A549 (cell line): ENCODE measurements around the gene FRMD8. TPM values are rescaled to one million over a fixed set of nuclear protein-coding genes. Genes with fewer than 3 reads are reported as not detected.

ENCODE experiments used
- ATAC-seq, 2 experiments: fragments of 200-7000 bp in 1 of 2; fragments of >200 bp in 1 of 2; cut with Nextera tagmentation in 1 of 2; cut with Tn5 transposase in 1 of 2; 3 replicates each; pipeline versions ENCODE4 v1.8.0 to v1.9.1; 2018 to 2020; ENCODE audit warnings: mild to moderate bottlenecking in 1 of 2, moderate library complexity in 1 of 2
- CTCF ChIA-PET: fragments of 300-600 bp; sonication (Branson Sonifier 250); formaldehyde crosslinking; extraction: SDS; loops from one replicate; lab custom pipeline; 2021; ENCODE audit warnings: antibody characterized with exemption, inconsistent platforms; lab: Yijun Ruan, JAX
- POLR2A ChIA-PET: fragments of 350-600 bp; formaldehyde crosslinking; extraction: SDS; loops from one replicate; lab custom pipeline; 2021; ENCODE audit warnings: antibody characterized with exemption, inconsistent platforms; lab: Yijun Ruan, JAX
- DNase-seq, 2 experiments: peaks; one replicate each; pipeline versions ENCODE4 v3.0.0 to v3.0.0-alpha.2; 2011 to 2016; ENCODE audit warnings: low read depth in 1 of 2, low spot score in 1 of 2
- FAIRE-seq: peaks from 2 replicates; lab custom pipeline; 2011; peaks lifted over from hg19 to GRCh38; lab: Jason Lieb, UNC
- H3K27ac ChIP-seq, 2 experiments: fragments of >200 bp; sonication (Bioruptor Twin); formaldehyde crosslinking; 3 replicates each; pipeline ENCODE4 v1.5.1; 2016 to 2017
- H3K4me1 ChIP-seq: fragments of >200 bp; sonication (Bioruptor Twin); formaldehyde crosslinking; 3 replicates; pipeline ENCODE4 v1.6.1; 2016
- H3K4me2 ChIP-seq: fragments of >200 bp; sonication (Bioruptor Twin); formaldehyde crosslinking; 3 replicates; pipeline ENCODE4 v1.6.1; 2016
- H3K4me3 ChIP-seq: fragments of >200 bp; sonication (Bioruptor Twin); formaldehyde crosslinking; 3 replicates; pipeline ENCODE4 v1.5.1; 2016
- H3K9me3 ChIP-seq: fragments of >200 bp; sonication (Bioruptor Twin); formaldehyde crosslinking; 3 replicates; pipeline ENCODE4 v1.6.1; 2016
- BHLHE40 ChIP-seq: IDR thresholded peaks from 2 replicates; pipeline ENCODE4 v1.6.1; 2012; ENCODE audit warnings: low read depth, low read length, inconsistent platforms
- CBX2 ChIP-seq: fragments of 200-600 bp; sonication (generic); IDR thresholded peaks from 2 replicates; pipeline ENCODE4 v1.6.1; 2016; ENCODE audit warnings: low read depth, mild to moderate bottlenecking, borderline replicate concordance
- GATA3 ChIP-seq: IDR thresholded peaks from 2 replicates; pipeline ENCODE4 v1.6.1; 2012; ENCODE audit warnings: borderline replicate concordance
- HEYL ChIP-seq: fragments of 250-450 bp; sonication (Bioruptor Pico); IDR thresholded peaks from 2 replicates; pipeline ENCODE4 v1.8.0; 2021; ENCODE audit warnings: mild to moderate bottlenecking, moderate library complexity
- HOXA7 ChIP-seq: fragments of 250-450 bp; sonication (Bioruptor Pico); IDR thresholded peaks from 2 replicates; pipeline ENCODE4 v1.5.0; 2020; ENCODE audit warnings: mild to moderate bottlenecking, moderate library complexity
- JUN ChIP-seq, 2 experiments: fragments of >200 bp; sonication (Bioruptor Twin); formaldehyde crosslinking; IDR thresholded peaks; 2 replicates in 1 of 2; 3 replicates in 1 of 2; pipeline ENCODE4 v1.6.1; 2016 to 2017
- KDM5A ChIP-seq: fragments of 200-600 bp; sonication (generic); IDR thresholded peaks from 2 replicates; pipeline ENCODE4 v1.6.1; 2016; ENCODE audit warnings: antibody characterized with exemption, mild to moderate bottlenecking
- MYC ChIP-seq: IDR thresholded peaks from 2 replicates; pipeline ENCODE4 v1.6.1; 2012; ENCODE audit warnings: mild to moderate bottlenecking, inconsistent platforms, low read length, improper control_type of control experiment, borderline replicate concordance
- NFE2L2 ChIP-seq: fragments of 150-350 bp; conservative IDR thresholded peaks from 2 replicates; pipeline ENCODE4 v1.6.1; 2014; ENCODE audit warnings: low read length
- NPAS2 ChIP-seq: fragments of 250-450 bp; sonication (Bioruptor Pico); IDR thresholded peaks from 2 replicates; pipeline ENCODE4 v1.8.0; 2022; ENCODE audit warnings: mild to moderate bottlenecking, moderate library complexity, borderline replicate concordance
- NR3C1 ChIP-seq: fragments of >200 bp; sonication (Bioruptor Twin); formaldehyde crosslinking; IDR thresholded peaks from 3 replicates; pipeline ENCODE4 v1.6.1; 2017
- RAD21 ChIP-seq, 2 experiments: fragments of >200 bp in 1 of 2; sonication (Bioruptor Twin) in 1 of 2; formaldehyde crosslinking in 1 of 2; IDR thresholded peaks in 1 of 2; conservative IDR thresholded peaks in 1 of 2; 2 replicates in 1 of 2; 3 replicates in 1 of 2; pipeline ENCODE4 v1.6.1; 2012 to 2018; ENCODE audit warnings: inconsistent platforms in 1 of 2
- RNF2 ChIP-seq: fragments of 200-600 bp; sonication (generic); IDR thresholded peaks from 2 replicates; pipeline ENCODE4 v1.6.1; 2016; ENCODE audit warnings: low read depth, mild to moderate bottlenecking, antibody characterized with exemption, moderate library complexity, borderline replicate concordance
- TP53 ChIP-seq: fragments of 250-450 bp; sonication (Bioruptor Pico); IDR thresholded peaks from 2 replicates; pipeline ENCODE4 v1.5.0; 2021; ENCODE audit warnings: mild to moderate bottlenecking, moderate library complexity
- ZFP36 ChIP-seq: fragments of 450-650 bp; IDR thresholded peaks from 2 replicates; pipeline ENCODE4 v1.6.1; 2014; ENCODE audit warnings: borderline replicate concordance; ENCODE audit not compliant: partially characterized antibody
- WGBS: methylation state at CpG from one replicate; pipeline ENCODE4 v1.1.6; 2017; ENCODE audit errors: missing lambda C conversion rate; 5-methylcytosine and 5-hydroxymethylcytosine counted together
- polyA plus RNA-seq, 4 experiments: library from polyadenylated mRNA; depleted of rRNA in 3 of 4; stranded (reverse); fragments of >200 nt; fragmentation: RNase III in 1 of 4; extraction: RNeasy Plus Mini Kit Qiagen cat#74134 plus additional on column Dnase treatment in 1 of 4; gene quantifications; 2 replicates in 3 of 4; 3 replicates in 1 of 4; pipeline ENCODE4 v1.2.3, GENCODE V29; 2011 to 2017
- TF ChIP-seq, protein P1 (sequence below): fragments of >200 bp; sonication (Bioruptor Twin); formaldehyde crosslinking; IDR thresholded peaks from 3 replicates; pipeline ENCODE4 v1.6.1; 2016
- TF ChIP-seq, protein P2 (sequence below): fragments of 200-600 bp; sonication (generic); IDR thresholded peaks from 2 replicates; pipeline ENCODE4 v1.6.1; 2016; ENCODE audit warnings: antibody characterized with exemption, mild to moderate bottlenecking, moderate library complexity
- TF ChIP-seq, protein P3 (sequence below): IDR thresholded peaks from 2 replicates; pipeline ENCODE4 v1.6.1; 2012
- TF ChIP-seq, protein P4 (sequence below): fragments of >200 bp; sonication (Bioruptor Twin); formaldehyde crosslinking; IDR thresholded peaks from 3 replicates; pipeline ENCODE4 v1.5.1; 2016
- TF ChIP-seq, protein P5 (sequence below): IDR thresholded peaks from 2 replicates; pipeline ENCODE4 v1.6.1; 2012; ENCODE audit warnings: low read depth, borderline replicate concordance

FRMD8 gene
- polyA plus RNA-seq, 2 of the 4 experiments (the other 2 are of a cell fraction), result 12.9 to 20.0 TPM

DNA sequence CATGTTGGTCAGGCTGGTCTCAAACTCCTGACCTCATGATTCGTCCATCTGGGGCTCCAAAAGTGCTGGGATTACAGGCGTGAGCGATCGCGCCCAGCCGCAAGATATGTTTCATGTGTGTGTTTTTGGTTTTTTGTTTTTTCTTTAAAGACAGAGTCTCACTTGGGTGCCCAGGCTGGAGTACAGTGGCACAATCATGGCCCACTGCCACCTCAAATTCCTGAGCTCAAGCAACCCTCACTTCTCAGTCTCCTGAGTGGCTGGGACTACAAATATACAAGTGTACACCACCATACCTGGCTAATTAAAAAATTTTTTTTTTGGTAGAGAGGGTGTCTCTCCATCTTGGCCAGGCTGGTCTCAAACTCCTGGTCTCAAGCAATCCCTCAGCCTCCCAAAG is 23.5 kb upstream of the FRMD8 start:
- POLR2A ChIA-PET, result no interaction called here
- H3K9me3 ChIP-seq, result no peaks in the 10 kb centered on the region
- FAIRE-seq, result no peak
- peaks cover 7% of the 10 kb centered on the region for H3K4me1 ChIP-seq
- no peak overlapping the region for H3K4me2 ChIP-seq
- ATAC-seq, result no peak
- WGBS, result 79% methylated on average over 6 of the region's 6 CpGs
- TF ChIP-seq JUN (IDR thresholded peaks at IDR 0.05) (no peak), GATA3 (no peak), NPAS2 (CRISPR knock-in tag) (no peak), HEYL (CRISPR knock-in tag) (no peak), RNF2 (no peak), CBX2 (no peak), BHLHE40 (no peak), TP53 (CRISPR knock-in tag) (no peak), KDM5A (no peak), HOXA7 (CRISPR knock-in tag) (no peak), MYC (no peak), ZFP36 (no peak), RAD21 (conservative IDR thresholded peaks at IDR 0.05 in 1 of 2, IDR thresholded peaks at IDR 0.05 in 1 of 2) (no peak), NR3C1 (no peak)
- TF ChIP-seq, protein P1, sequence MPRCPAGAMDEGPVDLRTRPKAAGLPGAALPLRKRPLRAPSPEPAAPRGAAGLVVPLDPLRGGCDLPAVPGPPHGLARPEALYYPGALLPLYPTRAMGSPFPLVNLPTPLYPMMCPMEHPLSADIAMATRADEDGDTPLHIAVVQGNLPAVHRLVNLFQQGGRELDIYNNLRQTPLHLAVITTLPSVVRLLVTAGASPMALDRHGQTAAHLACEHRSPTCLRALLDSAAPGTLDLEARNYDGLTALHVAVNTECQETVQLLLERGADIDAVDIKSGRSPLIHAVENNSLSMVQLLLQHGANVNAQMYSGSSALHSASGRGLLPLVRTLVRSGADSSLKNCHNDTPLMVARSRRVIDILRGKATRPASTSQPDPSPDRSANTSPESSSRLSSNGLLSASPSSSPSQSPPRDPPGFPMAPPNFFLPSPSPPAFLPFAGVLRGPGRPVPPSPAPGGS, result no peak
- TF ChIP-seq, protein P2, sequence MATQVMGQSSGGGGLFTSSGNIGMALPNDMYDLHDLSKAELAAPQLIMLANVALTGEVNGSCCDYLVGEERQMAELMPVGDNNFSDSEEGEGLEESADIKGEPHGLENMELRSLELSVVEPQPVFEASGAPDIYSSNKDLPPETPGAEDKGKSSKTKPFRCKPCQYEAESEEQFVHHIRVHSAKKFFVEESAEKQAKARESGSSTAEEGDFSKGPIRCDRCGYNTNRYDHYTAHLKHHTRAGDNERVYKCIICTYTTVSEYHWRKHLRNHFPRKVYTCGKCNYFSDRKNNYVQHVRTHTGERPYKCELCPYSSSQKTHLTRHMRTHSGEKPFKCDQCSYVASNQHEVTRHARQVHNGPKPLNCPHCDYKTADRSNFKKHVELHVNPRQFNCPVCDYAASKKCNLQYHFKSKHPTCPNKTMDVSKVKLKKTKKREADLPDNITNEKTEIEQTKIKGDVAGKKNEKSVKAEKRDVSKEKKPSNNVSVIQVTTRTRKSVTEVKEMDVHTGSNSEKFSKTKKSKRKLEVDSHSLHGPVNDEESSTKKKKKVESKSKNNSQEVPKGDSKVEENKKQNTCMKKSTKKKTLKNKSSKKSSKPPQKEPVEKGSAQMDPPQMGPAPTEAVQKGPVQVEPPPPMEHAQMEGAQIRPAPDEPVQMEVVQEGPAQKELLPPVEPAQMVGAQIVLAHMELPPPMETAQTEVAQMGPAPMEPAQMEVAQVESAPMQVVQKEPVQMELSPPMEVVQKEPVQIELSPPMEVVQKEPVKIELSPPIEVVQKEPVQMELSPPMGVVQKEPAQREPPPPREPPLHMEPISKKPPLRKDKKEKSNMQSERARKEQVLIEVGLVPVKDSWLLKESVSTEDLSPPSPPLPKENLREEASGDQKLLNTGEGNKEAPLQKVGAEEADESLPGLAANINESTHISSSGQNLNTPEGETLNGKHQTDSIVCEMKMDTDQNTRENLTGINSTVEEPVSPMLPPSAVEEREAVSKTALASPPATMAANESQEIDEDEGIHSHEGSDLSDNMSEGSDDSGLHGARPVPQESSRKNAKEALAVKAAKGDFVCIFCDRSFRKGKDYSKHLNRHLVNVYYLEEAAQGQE, result no peak
- TF ChIP-seq, protein P3, sequence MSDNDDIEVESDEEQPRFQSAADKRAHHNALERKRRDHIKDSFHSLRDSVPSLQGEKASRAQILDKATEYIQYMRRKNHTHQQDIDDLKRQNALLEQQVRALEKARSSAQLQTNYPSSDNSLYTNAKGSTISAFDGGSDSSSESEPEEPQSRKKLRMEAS, result no peak
- TF ChIP-seq, protein P4, sequence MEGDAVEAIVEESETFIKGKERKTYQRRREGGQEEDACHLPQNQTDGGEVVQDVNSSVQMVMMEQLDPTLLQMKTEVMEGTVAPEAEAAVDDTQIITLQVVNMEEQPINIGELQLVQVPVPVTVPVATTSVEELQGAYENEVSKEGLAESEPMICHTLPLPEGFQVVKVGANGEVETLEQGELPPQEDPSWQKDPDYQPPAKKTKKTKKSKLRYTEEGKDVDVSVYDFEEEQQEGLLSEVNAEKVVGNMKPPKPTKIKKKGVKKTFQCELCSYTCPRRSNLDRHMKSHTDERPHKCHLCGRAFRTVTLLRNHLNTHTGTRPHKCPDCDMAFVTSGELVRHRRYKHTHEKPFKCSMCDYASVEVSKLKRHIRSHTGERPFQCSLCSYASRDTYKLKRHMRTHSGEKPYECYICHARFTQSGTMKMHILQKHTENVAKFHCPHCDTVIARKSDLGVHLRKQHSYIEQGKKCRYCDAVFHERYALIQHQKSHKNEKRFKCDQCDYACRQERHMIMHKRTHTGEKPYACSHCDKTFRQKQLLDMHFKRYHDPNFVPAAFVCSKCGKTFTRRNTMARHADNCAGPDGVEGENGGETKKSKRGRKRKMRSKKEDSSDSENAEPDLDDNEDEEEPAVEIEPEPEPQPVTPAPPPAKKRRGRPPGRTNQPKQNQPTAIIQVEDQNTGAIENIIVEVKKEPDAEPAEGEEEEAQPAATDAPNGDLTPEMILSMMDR, result no peak
- no peak overlapping the region for H3K4me3 ChIP-seq
- no peak overlapping the region for H3K27ac ChIP-seq
- CTCF ChIA-PET, result interaction anchor here (0.6 to 7.5 kb wide), 5 partner anchors 10 to 494 kb away, joined by 3 to 35 read pairs (median 4); partner anchors contain the start of gene TIGD3
- no peak for DNase-seq

DNA sequence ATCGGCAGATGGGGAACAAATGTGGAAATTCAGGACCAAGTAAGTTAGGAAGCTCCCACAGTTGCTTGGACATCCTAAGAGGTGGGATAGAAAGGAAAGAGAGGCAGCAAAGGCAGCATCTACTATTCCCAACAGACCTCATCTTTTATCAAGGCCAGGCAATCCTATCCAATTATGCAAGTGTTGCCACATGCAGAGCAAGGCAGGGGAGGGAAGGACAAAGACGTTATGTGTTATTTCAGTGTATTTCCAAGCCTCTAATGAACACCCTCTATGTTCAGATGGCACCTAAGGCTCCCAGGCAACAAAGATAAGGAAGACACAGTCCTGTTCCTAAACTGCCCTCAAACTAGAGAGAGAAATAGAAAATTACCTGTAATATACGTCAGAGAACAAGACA is 22.7 kb upstream of the FRMD8 start:
- no peak for ATAC-seq
- Histone ChIP-seq H3K4me3 (no peak overlapping the region), H3K4me2 (no peak overlapping the region), H3K27ac (no peak overlapping the region), H3K4me1 (peaks cover 7% of the 10 kb centered on the region), H3K9me3 (no peaks in the 10 kb centered on the region)
- no peak for DNase-seq
- no peak for TF ChIP-seq NFE2L2
- TF ChIP-seq, protein P5, sequence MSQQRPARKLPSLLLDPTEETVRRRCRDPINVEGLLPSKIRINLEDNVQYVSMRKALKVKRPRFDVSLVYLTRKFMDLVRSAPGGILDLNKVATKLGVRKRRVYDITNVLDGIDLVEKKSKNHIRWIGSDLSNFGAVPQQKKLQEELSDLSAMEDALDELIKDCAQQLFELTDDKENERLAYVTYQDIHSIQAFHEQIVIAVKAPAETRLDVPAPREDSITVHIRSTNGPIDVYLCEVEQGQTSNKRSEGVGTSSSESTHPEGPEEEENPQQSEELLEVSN, result no peak
- no peak for FAIRE-seq
- ChIA-PET CTCF (interaction anchor here (1.0 to 7.5 kb wide), 2 partner anchors 11 to 147 kb away, joined by 3 to 35 read pairs; no protein-coding TSS in a partner anchor), POLR2A (no interaction called here)
- 76% methylated on average over 3 of the region's 3 CpGs for WGBS
